K562 (cell line): ENCODE measurements around the gene PILRA.

Experiments
- NFE2L1 ChIP-seq: fragments of 450-650 bp; IDR thresholded peaks from 2 replicates; pipeline ENCODE4 v1.6.1; 2016; ENCODE audit warnings: missing genetic modification characterization, low read depth, mild to moderate bottlenecking, missing compliant biosample characterization, moderate library complexity, borderline replicate concordance
- RB1 ChIP-seq: fragments of 450-650 bp; IDR thresholded peaks from 2 replicates; pipeline ENCODE4 v1.6.1; 2017; ENCODE audit warnings: low read depth, mild to moderate bottlenecking
- SIRT6 ChIP-seq: IDR thresholded peaks from one replicate; pipeline ENCODE4 v1.6.1; 2012; ENCODE audit warnings: low read depth, mild to moderate bottlenecking, control low read depth, inconsistent platforms, low read length, moderate library complexity
- ZBTB1 ChIP-seq: sonication (generic); formaldehyde crosslinking; IDR thresholded peaks from 2 replicates; pipeline ENCODE4 v1.8.1; 2023; ENCODE audit warnings: missing genetic modification reagents, low read depth, mild to moderate bottlenecking, borderline replicate concordance

- TF ChIP-seq NFE2L1 (tag) (no peak), SIRT6 (no peak), ZBTB1 (CRISPR knock-in tag) (no peak), RB1 (no peak)
These were observed 14.5 kb upstream of the PILRA start for GRCh38 chr7:100358857-100359212.
